NCI-H128 (cell line): ENCODE data around the gene TSPEAR.

Experiments
- DNase-seq: peaks from one replicate; lab custom pipeline; 2025; ENCODE audit not compliant: unreplicated experiment; lab: John Stamatoyannopoulos, UW

The TSPEAR gene

DNA sequence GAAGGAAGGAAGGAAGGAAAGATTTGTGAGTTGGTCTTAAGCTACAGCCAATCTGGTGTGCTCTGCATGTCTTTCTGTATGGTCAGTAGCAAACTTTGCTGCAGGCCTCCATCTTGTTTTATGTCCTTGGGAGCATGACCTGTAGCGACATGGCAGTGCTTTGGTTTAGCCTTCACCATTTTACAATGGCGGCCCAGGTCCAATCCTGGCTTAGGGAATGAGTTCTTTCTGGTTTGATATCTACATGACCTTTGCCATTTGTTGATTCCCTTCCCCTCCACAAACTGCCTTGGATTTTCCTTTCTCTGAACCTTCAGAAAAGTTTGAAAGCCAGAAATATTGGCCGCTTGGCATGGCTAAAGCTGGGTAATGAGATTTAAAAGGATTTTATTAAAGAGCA, 30.5 kb upstream of the TSPEAR start:
- DNase-seq = no peak

DNA sequence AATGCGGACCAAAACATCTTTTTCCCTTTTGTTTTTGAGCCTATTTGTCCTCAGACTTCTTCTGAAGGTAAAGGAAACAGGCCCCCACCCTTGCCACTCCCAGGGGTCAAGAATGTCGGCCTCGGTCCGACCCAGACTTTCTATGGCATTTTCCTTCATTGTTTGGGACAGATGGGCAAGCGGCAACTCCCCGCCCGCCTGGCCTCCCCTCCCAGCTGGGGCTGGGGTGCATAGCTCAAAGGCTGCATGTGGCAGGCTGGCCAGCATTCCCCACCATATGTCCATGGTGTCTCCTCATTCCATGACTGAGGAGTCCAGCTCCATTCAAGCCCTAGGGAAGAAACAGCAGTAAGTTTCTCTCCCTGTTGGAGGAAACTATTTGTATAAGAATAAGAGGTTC, 29.4 kb upstream of the TSPEAR start:
- no peak for DNase-seq

DNA sequence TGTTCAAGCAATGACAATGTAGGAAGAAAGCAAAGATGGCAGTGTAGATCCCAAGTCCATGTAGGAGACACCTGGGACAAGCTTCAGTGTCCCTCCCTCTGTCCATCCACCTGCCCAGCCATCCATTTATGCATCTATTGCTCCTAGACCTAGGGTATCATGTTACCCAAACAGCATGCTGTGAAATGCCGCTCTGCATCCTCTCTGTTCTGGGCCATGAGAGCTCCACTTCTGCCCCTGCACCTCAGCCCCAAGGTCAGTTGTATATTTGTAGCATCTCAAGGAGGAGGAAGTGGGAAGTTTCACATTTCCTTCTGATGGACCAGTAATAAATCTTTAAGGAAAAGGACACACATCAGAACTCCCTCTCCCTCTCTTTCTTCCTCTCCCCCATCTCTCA, 27.9 kb upstream of the TSPEAR start:
- DNase-seq = no peak

DNA sequence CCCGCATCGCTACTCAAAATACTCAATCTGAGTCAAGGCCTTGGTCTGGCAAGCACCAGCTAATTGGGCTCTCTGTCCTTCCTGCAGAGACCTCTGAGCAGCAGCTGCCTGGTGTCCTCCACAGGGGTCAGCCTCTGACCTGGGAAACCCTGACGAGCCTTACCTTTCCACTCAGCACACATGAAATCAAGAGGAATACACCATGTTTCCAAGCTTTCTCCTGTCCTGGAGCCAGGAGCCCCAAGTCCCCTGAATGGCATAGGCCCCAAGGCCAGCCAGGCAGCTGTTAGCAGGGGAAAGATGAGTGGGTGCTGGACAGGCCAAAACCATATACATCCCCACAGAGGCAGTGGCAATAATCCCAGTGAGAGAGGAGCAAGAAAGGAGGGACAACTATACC, 27.2 kb upstream of the TSPEAR start:
- no peak for DNase-seq

DNA sequence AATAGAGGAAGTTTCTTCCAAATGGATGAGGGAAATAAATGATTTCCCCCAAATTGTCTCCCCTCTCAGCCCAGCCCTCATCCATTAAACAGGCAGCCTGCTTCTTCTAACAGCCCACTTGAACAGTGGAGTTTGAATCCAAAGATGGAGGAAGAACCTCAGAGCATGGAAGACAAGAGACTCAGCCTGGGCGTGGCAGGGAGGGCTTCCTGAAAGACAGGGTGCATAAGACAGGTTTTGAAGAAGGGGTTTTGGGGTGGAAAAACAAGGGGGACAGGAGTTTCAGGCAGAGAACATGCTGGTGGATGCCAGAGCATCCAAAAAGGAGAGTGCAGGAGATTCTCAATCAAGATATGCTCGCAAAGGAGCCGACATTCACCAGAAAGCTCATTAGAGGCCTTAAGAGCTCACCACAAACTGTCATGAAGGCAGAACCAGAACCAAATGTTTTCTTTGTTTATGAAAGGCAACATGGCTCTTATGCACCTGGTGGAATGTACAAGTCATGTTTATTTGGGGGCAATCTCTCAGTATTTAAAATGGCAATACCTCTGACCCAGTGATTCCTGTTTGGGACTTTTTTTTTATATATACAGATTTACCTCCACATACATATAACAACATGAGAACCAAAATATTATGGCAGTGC, 26.5 kb upstream of the TSPEAR start:
- DNase-seq = no peak

DNA sequence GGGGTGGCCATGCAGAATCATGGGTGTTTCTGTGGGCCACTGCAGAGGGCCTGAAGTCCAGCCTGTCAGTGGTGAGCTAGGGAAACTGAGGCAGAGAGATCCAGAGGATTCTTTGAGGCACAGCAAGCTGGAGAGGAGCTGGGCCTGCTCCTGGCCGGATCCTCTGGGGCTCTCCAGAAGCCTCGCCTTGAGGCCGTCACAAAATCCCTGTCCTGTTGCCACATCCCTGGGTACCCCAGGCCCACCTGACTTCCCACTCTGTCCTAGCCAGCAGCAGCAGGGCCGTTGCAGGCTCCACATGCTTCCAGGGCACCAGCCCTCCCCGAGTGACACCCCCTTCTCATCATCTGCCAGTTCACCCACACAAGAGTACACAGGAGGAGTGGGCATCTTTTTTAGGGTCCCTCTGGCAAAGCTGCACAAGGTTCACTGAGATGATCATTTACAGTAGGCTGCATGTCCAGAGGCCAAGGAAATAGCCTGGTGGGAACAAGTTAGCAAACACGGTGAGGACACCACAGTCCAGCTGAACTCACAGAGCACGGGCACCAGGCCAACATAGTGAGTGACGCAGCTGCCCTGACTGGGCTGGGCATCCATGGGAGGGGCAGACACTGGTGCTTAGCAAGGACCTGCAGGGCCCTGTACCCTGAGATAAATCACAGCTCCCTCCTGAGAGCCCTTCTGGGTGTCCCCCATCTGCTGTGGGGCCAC, 25.1 kb upstream of the TSPEAR start:
- no peak for DNase-seq

DNA sequence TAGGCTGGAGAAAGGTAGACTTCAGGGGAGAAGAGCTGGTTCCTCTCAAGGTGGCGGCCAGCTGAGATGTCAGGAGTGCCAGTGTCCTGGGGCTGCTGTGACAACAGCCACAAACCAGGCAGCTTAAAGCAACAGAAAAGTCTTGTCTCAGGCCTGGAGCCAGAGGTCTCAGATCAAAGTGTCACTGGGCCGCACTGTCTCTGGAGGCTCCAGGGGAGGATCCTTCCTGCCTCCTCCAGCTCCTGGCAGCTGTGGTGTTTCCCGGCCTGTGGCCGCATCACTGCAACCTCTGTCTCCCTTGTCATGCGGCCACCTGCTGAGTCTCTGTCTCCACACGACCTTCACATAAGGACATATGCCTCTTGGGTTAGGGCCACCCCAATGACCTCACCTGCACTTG, 24.4 kb upstream of the TSPEAR start:
- no peak for DNase-seq

DNA sequence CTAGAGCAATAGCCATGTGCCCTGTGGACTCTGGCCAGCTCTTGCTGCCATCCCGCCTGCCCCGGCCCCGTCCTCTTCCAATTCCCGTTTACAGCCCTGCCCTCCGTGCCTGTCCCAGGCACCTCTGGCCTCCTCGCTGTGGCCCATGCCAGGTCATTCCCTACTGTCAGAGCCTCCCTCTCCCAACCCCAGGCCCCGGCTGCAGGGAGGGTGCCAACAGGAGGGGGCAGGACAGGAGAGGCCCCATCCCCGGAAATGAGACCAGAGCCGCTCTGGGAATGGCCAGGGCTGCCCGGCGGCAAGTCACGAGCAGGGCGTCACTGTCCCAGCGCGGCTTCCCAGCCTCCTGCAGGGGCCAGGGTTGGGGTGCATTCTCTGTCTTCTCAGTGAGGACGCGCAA, 23.5 kb upstream of the TSPEAR start:
- DNase-seq = no peak

DNA sequence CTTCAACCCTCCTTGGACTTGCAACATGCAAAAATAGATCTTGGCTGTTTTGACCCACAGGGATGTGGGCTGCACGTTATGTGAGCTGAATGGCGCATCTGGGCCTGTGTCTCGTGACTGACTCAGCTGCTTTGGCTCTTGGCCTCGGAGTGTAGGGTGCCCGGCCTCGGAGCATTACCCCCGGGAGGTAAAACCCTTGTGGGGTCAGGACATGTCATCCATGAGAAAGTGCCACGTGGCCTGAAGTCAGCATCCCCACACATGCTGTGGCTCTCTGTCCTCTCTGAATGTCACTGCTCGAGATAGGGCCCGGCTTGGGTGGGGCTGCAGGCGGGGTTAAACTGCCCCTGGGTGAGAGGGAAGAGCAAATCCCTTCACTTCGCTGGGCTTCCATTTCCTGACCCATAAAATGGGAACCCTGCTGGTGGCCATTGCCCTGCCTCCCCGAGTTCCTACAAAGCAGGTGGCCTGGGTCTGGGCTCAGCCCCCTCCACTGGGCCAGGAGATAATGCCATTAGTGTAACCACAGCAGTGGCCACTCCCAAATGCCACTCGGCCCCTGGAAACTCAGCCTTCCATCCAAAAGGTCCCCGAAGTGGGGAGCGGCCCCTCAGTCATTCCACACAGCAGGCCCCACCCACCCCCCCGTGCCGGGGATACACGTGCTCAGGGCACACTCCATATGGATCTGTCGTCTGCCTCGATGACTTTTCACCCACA, 22.8 kb upstream of the TSPEAR start:
- DNase-seq = no peak

DNA sequence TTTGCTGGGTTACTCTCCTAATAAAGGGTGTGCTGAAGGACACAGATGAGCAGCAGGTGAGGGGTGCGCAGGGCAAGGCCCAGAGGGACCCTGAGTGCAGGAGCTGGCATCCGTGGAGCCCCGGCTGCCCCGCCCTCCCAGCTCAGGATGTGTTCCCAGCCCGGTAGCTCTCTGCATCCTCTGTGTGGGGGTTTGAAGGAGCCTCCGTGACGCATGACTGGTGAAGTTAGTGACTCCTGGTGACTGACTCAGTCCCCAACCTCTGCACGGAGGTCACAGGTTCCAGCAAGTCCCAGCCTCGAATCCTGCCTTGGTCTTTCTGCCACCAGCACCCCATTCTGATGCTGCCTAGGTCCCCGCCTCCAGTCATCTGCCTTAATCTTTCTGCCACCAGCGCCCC, 21.6 kb upstream of the TSPEAR start:
- DNase-seq = no peak

DNA sequence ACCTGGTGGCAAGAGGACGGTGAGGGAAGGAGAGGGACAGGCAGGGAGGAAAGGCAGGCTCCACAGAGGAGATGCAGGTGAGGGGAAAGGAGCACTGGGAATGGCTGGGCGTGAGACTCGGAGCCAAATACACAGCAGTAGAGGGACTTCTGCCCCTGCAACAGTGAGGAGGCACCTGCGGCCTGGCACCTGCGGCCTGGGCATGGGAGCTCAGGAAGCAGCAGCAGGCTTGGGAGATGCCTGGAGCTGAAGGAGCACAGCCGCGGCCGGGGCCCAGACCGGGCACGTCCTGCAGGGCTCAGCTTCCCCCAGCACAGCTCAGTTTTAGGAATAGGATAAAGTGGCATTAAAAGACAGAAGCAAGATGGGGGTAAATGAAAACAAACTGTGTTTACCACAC, 20.9 kb upstream of the TSPEAR start:
- DNase-seq = no peak

DNA sequence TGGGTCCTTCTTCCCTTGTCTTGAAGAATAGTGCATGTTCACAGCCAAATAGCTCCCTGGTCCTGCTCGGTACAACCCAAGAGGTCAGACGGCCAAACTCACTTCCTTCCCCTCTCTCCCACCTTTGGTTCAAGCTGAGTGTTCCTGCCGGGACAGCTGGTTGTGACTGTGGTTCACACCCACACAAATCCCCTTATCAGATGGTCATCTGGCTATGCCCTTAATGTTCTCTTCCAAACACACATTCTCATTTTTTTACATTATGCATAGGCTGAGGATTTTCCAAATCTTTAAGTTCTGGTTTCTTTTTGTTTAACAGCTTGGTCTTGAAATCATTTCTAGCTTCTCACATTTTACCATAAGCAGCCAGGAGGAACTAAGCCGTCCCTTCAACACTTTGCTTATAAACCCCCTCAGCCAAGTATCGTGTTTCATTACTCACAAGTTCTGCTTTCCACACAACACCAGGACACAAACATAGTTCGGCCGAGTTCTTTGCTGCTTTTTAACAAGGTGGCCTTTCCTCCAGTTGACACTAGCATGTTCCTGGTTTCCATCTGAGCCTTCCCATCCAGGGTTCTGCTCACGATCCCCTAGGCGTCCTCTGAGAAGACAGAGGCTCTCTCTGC, 19.7 kb upstream of the TSPEAR start:
- DNase-seq = no peak

DNA sequence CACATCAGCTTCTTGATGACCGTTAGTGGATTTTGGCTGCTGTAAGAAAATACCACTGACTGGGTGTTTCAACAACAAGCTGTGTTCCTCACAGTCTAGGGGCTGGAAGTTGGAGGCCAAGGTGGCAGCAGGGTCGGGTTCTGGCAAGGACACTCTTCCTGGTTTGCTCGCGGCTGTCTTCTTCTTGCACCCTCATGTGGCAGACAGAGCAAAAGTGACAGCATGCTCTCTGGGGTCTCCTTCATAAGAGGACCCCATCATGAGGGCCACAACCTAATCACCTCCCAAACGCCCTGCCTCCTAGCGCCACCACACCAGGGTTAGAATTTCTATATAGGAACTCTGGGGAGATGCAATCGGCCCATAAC, 18.6 kb upstream of the TSPEAR start:
- no peak for DNase-seq

DNA sequence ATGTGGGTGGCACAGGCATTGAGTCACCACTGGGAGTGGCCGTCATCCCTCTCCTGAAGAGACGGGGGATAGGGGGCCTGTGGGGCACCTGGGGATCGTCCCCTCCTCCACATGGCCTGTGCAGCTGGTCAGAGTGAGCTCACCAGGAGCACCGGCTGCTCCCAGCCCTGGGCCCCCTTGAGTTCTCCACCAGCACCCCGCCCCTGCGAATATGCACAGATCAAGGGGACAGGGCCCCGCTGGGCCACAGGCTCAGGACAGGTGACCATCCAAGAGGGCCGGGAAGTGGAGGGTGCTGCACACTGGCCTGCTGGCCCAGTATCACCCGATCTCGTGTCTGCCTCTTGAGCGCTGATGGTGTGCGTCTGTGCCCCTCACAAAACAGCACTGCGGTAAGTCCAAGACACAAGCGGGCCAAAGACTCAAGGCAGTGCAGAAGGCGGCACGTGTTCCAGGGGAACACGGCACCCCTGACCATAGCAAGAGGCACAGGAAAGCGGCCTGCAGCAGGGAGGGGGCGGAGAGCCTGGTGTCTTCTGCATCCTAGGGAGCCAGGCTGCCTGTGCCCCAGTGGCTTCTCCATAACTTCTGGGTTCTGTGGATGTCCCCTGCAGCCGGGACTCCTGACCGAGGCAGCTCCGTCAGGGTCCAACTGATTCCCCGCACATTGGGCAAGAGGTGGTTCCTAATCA, 18.1 kb upstream of the TSPEAR start:
- DNase-seq = no peak

DNA sequence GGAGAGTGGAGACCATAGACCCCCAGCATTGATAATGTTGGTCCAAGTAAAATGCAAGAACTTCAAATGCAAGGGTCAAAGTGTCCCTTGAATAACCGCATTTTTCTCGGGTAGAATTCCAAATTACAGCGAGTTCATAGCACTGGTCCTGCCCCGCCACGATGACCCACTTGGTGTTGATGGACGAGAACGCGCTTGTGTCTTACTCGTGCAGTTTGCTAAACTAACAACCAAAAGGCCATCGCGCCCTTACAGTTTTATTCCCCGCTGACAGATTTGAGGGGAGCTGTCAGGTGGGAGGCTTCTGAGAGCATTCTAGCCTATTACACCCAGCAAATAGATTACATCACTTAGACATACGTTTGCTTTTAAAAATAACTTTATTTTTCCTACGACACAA, 17.3 kb upstream of the TSPEAR start:
- no peak for DNase-seq

DNA sequence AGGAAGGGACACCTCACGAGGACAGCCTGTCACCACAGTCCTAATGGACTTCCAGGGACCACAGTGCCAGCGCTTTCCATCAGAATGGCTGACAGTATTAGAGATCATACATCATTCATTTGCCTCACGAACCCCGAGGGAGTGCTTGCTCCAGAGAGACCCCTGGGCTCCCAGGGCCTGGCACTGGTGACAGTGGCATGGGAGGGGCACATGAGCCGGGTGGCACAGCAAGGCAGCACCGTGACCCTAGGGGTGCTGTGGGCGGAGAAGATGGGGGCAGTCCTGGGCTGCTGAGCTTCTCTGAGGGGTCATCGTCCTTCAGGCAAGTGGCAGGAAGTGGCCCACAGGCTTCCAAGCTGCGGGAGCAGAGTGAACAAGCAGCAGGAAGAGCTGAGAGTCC, 16.4 kb upstream of the TSPEAR start:
- DNase-seq = no peak

DNA sequence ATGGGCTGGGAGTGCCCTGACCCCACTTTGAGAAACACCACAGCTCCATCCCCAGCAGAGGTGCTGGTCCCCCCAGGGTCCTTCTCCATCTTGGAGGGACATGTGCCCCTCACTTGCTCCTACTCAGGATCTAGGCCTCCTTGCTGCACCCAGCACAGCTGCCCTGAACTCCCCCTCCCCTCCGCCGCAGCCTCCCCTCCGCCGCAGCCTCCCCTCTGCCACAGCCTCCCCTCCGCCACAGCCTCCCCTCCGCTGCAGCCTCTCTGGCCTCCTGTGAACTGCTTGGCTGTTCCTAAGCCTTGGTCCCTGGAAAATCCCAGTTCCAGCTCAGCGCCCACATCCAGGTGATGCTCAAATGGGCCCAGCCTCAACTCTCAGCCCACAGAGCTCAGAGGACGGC, 15.9 kb upstream of the TSPEAR start:
- DNase-seq = no peak

DNA sequence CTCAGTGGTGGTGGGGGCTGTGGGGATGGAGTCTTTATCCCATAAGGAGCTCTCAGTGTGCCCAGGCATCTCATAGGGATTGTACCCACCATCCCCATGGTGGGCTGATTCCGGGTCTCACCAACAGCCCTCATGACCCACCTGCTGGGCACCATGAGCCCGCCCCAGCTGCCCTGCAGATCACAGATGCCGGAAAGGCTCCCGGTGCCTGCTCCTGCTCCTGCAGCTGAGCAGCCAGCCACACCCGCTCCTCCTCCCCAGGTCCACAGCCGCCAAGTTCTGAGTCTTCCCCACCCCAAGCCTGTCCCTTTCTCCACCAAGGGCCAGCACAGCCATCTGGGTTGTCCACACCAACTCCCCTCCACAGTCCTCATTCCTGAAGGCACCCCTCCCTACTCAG, 15.5 kb upstream of the TSPEAR start:
- DNase-seq = no peak

DNA sequence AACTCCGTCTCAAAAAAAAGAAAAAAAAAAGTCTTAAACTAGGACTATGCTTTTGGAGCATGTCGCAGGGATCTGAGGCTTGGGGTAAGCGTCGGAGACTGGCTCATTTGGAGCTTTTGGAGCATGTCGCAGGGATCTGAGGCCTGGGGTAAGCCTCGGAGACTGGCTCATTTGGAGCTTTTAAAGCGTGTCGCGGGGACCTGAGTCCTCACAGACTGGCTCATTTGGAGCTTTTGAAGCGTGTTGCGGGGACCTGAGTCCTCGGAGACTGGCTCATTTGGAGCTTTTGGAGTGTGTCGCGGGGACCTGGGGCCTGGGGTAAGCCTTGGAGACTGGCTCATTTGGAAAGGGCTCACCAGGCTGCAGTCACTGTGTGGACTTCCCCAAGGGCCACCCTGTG, 13.6 kb upstream of the TSPEAR start:
- no peak for DNase-seq

DNA sequence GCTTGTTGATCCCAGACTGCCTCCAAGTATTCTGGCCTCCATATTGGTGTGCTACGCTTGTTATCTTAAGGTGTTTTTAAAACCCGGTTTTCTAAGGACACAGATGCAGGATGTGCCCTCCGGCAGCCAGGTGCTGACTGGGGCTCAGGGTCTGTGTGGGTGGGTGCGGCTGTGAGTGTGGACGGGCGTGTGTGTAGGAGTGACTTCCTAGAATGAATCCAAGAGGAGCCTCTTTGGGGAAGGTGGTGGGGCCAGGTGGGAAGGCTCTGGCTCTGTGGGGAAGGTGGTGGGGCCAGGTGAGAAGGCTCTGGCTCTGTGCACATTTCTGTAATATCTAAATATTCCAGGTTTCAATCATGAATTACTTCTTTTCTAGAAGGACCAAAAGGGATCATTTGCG, 12.8 kb upstream of the TSPEAR start:
- DNase-seq = no peak
